ENCODE data around the gene CFAP99. TPM values are rescaled to one million over a fixed set of nuclear protein-coding genes. Genes with fewer than 3 reads are reported as not detected.

CFAP99 gene
- polyA plus RNA-seq, 1 donor = not detected

- no peak for DNase-seq
Observed at GRCh38 chr4:2412534-2412884, 6.2 kb upstream of the CFAP99 start.

GRCh38 chr4:2412885-2413716, 5.7 kb upstream of the CFAP99 start:
- DNase-seq = peak; percentile 40

GRCh38 chr4:2413821-2414610, 4.7 kb upstream of the CFAP99 start:
- no peak for DNase-seq

GRCh38 chr4:2415213-2415612, 3.5 kb upstream of the CFAP99 start:
- DNase-seq = no peak

- no peak for DNase-seq
Observed at GRCh38 chr4:2415881-2416563, 2.7 kb upstream of the CFAP99 start.

- DNase-seq = no peak
Observed at GRCh38 chr4:2416564-2417225, 2.1 kb upstream of the CFAP99 start.

GRCh38 chr4:2417226-2417764, 1.5 kb upstream of the CFAP99 start:
- no peak for DNase-seq

- DNase-seq = no peak
Observed at GRCh38 chr4:2417765-2418649, 748 bp upstream of the CFAP99 start, which contains the start of gene ZFYVE28. Gene ZFYVE28, minus strand, starts transcription at chr4:2418645. Its CDS starts 322 bp downstream, at chr4:2418323.

- DNase-seq = no peak
Observed at GRCh38 chr4:2419814-2420213, 1.1 kb downstream of the CFAP99 start.

- DNase-seq = no peak
Observed at GRCh38 chr4:2421928-2422327, 3.2 kb downstream of the CFAP99 start.

GRCh38 chr4:2423066-2423465, 4.3 kb downstream of the CFAP99 start:
- DNase-seq = no peak

- DNase-seq = no peak
Observed at GRCh38 chr4:2423695-2424094, 4.9 kb downstream of the CFAP99 start.

GRCh38 chr4:2424581-2424980, 5.8 kb downstream of the CFAP99 start:
- DNase-seq = no peak

GRCh38 chr4:2425386-2426068, 6.8 kb downstream of the CFAP99 start:
- no peak for DNase-seq

- no peak for DNase-seq
Observed at GRCh38 chr4:2426069-2426397, 7.3 kb downstream of the CFAP99 start.

GRCh38 chr4:2426711-2427275, 8.0 kb downstream of the CFAP99 start:
- DNase-seq = no peak

- DNase-seq = no peak
Observed at GRCh38 chr4:2427383-2428334, 8.9 kb downstream of the CFAP99 start.

GRCh38 chr4:2428496-2429213, 9.9 kb downstream of the CFAP99 start:
- DNase-seq = no peak
